CD14-positive monocyte (primary cell): ENCODE results near the gene LIN37. TPM values are rescaled to one million over a fixed set of nuclear protein-coding genes. Genes with fewer than 3 reads are reported as not detected.

Experiments
- DNase-seq, 3 donors: peaks; one replicate each; pipeline ENCODE4 v3.0.0-alpha.2; 2011 to 2022
- H2AFZ ChIP-seq: 2 replicates; pipeline ENCODE4 v1.6.0; 2012; ENCODE audit warnings: mild to moderate bottlenecking, low read depth, low read length, inconsistent platforms; ENCODE audit not compliant: insufficient read depth, poor library complexity, severe bottlenecking
- H3K27ac ChIP-seq, 2 donors: 1 replicate in 1 of 2; 2 replicates in 1 of 2; pipeline ENCODE4 v1.5.1; 2012 to 2013; ENCODE audit warnings: low read length in 2 of 2, control low read depth in 1 of 2, inconsistent platforms in 1 of 2, low read depth in 1 of 2, mild to moderate bottlenecking in 1 of 2
- H3K27me3 ChIP-seq, 2 donors: one replicate each; pipeline versions ENCODE4 v1.6.0 to v1.6.1; 2011 to 2013; ENCODE audit warnings: low read length in 2 of 2; ENCODE audit not compliant: control insufficient read depth in 2 of 2, insufficient read depth in 2 of 2
- H3K36me3 ChIP-seq, 2 donors: replicated peaks in 1 of 2; 1 replicate in 1 of 2; 2 replicates in 1 of 2; pipeline versions ENCODE4 v1.5.1 to v1.6.1; 2012 to 2013; ENCODE audit warnings: low read length in 2 of 2, control low read depth in 1 of 2, inconsistent platforms in 1 of 2, mild to moderate bottlenecking in 1 of 2; ENCODE audit not compliant: insufficient read depth in 2 of 2, control insufficient read depth in 1 of 2
- H3K4me1 ChIP-seq, 2 donors: 1 replicate in 1 of 2; 2 replicates in 1 of 2; pipeline versions ENCODE4 v1.5.1 to v1.6.1; 2012 to 2013; ENCODE audit warnings: low read length in 2 of 2, control low read depth in 1 of 2, inconsistent platforms in 1 of 2, mild to moderate bottlenecking in 1 of 2, moderate library complexity in 1 of 2; ENCODE audit not compliant: insufficient read depth in 2 of 2, control insufficient read depth in 1 of 2
- H3K4me2 ChIP-seq: replicated peaks from 2 replicates; pipeline ENCODE3; 2012; ENCODE audit warnings: low read length, moderate library complexity, mild to moderate bottlenecking; ENCODE audit not compliant: poor library complexity, severe bottlenecking; ENCODE audit errors: extremely low read depth
- H3K4me3 ChIP-seq, 3 experiments: fragments of 200-600 bp in 1 of 3; sonication (generic) in 1 of 3; replicated peaks in 1 of 3; 1 replicate in 2 of 3; 2 replicates in 1 of 3; pipeline ENCODE4 v1.5.1; 2011 to 2013; ENCODE audit warnings: low read length in 3 of 3, mild to moderate bottlenecking in 3 of 3, control low read depth in 2 of 3, low read depth in 2 of 3, inconsistent platforms in 1 of 3, moderate library complexity in 1 of 3
- H3K79me2 ChIP-seq: 2 replicates; pipeline ENCODE4 v1.6.0; 2012; ENCODE audit warnings: mild to moderate bottlenecking, control low read depth, inconsistent platforms, low read length, moderate library complexity; ENCODE audit not compliant: insufficient read depth
- H3K9ac ChIP-seq: 2 replicates; pipeline ENCODE4 v1.6.0; 2017; ENCODE audit warnings: low read length, mild to moderate bottlenecking; ENCODE audit not compliant: insufficient read depth, poor library complexity, severe bottlenecking
- H3K9me3 ChIP-seq, 2 donors: replicated peaks in 1 of 2; 1 replicate in 1 of 2; 2 replicates in 1 of 2; pipeline versions ENCODE4 v1.5.1 to v1.6.1; 2012 to 2013; ENCODE audit warnings: low read length in 2 of 2, control low read depth in 1 of 2; ENCODE audit not compliant: control insufficient read depth in 1 of 2, insufficient read depth in 1 of 2
- H4K20me1 ChIP-seq: 2 replicates; pipeline ENCODE4 v1.6.0; 2012; ENCODE audit warnings: mild to moderate bottlenecking, low read length, control low read depth, moderate library complexity; ENCODE audit not compliant: insufficient read depth
- H3K27ac Mint-ChIP-seq, 7 donors: one replicate each; pipeline ENCODE4 v1.8.0; 2020; ENCODE audit warnings: mild to moderate bottlenecking in 7 of 7, mixed read lengths in 7 of 7, moderate library complexity in 6 of 7, inconsistent platforms in 2 of 7
- H3K27me3 Mint-ChIP-seq, 3 donors: one replicate each; pipeline ENCODE4 v1.8.0; 2021 to 2022; ENCODE audit warnings: low read depth in 3 of 3, mild to moderate bottlenecking in 3 of 3, mixed read lengths in 3 of 3, moderate library complexity in 3 of 3, inconsistent platforms in 1 of 3
- H3K36me3 Mint-ChIP-seq, 2 donors: one replicate each; pipeline ENCODE4 v1.8.0; 2020; ENCODE audit warnings: mixed read lengths in 2 of 2, inconsistent platforms in 1 of 2, mild to moderate bottlenecking in 1 of 2
- H3K4me1 Mint-ChIP-seq: one replicate; pipeline ENCODE4 v1.8.0; 2020; ENCODE audit warnings: mild to moderate bottlenecking, mixed read lengths
- H3K4me3 Mint-ChIP-seq, 2 donors: one replicate each; pipeline ENCODE4 v1.8.0; 2020; ENCODE audit warnings: mild to moderate bottlenecking in 2 of 2, mixed read lengths in 2 of 2, moderate library complexity in 1 of 2
- H3K9me3 Mint-ChIP-seq, 7 donors: one replicate each; pipeline ENCODE4 v1.8.0; 2020 to 2022; ENCODE audit warnings: mixed read lengths in 7 of 7, mild to moderate bottlenecking in 6 of 7, moderate library complexity in 6 of 7, inconsistent platforms in 2 of 7
- WGBS: methylation state at CpG from one replicate; pipeline ENCODE4 v1.1.5; 2013; ENCODE audit warnings: missing lambda C conversion rate; ENCODE audit not compliant: insufficient coverage; 5-methylcytosine and 5-hydroxymethylcytosine counted together
- intact Hi-C, 2 donors: fragments of 100-400 bp; cut with micrococcal nuclease; formaldehyde crosslinking; loops; one replicate each; pipeline versions ENCODE4 v1.15.0 to v1.15.1; 2023
- polyA plus RNA-seq, 3 donors: library from polyadenylated mRNA; depleted of rRNA in 1 of 3; unstranded in 2 of 3; stranded (reverse) in 1 of 3; fragments of 300-500 nt in 2 of 3; fragments of >200 nt in 1 of 3; fragmentation: Illumina TruSeq in 2 of 3; gene quantifications; 1 replicate in 2 of 3; 2 replicates in 1 of 3; pipeline ENCODE4 v1.2.3, GENCODE V29; 2012 to 2021
- TF ChIP-seq, protein P1 (sequence below): fragments of 200-600 bp; IDR thresholded peaks from one replicate; pipeline ENCODE4 v1.8.0; 2022; ENCODE audit warnings: antibody characterized with exemption, mild to moderate bottlenecking

The LIN37 gene
- polyA plus RNA-seq, 3 donors: 5.6 to 28.6 (median 7.2) TPM

DNA sequence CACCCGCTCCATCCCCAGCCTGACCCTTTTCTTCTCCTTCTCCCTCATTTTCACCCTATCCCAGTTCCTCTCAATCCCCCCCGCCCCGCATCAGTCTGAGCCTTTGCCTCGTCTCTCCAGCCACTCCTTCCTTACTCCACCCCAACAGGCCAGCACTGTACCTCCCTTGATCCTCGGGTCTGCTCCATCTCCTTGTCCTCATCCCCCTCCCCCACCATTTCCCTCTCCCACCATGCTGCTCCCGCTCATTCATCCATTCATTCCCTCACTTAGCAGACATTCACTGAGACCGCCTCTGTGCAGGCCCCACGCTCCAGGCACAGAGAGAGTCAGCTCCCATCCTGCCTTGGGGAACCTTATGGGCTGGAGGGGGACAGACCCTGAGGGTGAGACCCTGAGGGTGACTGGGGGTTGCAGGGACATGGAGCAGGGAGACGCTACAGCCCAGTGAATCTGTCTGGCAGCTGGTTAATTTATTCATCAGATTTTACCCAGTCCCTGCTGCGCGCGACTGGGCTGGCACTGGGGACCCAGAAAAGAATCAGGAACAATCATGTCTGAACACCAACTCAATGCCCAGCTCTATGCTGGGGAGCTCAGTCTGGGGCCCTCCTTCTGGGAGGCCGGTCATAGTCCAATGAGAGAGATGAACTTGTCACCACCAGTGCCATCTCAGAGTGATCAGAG, 27.9 kb downstream of the LIN37 start:
- peak overlapping the region; percentile 80 for H2AFZ ChIP-seq

DNA sequence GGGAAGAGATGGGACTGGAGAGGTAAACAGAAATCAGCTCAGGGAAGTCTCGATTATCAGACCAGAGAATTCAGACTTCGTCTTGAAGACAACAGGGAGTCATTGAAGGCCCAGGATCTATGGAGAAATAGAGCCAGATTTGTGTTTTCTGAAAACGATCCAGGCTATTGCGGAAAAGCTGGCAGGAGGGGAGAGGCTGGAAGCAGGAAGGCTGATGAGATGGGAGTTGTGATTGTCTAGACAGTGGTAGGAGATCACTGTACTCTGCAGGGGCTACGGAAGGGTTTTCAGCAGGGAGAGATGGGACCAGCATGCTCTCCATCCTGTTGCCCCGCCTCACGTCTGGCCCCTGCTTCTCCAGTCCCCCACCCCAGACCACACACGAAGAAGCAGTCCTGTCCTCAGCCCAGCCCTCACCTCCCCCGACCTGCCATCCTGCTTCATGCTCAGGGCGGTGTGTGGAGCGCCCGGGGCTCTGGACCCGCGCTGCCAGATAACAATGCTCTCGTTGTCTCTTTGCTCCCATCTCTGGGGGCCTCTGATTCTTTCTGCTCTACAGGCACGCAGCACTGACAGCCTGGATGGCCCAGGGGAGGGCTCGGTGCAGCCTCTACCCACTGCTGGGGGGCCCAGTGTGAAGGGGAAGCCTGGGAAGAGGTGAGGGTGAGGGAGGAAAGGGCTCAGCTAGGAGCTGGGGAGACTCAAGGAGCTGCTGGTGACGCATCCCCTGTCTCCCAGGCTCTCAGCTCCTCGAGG, 28.9 kb downstream of the LIN37 start:
- Histone ChIP-seq H3K79me2 (peaks cover 20% of the 10 kb centered on the region), H3K9me3 (no peaks in the 10 kb centered on the region), H3K9ac (no peak overlapping the region), H3K4me3 (no peak overlapping the region), H3K4me1 (peaks cover 14 to 19% of the 10 kb centered on the region in 2 donors), H3K36me3 (peaks cover 16 to 22% of the 10 kb centered on the region in 2 donors), H2AFZ (no peak overlapping the region), H4K20me1 (no peaks in the 10 kb centered on the region), H3K27me3 (no peaks in the 10 kb centered on the region), H3K27ac (no peak overlapping the region), H3K4me2 (no peak overlapping the region)
- Mint-ChIP-seq H3K9me3 (no peaks in the 10 kb centered on the region), H3K4me3 (no peak overlapping the region), H3K27me3 (peaks cover 0 to 5% (median 4%) of the 10 kb centered on the region in 3 donors), H3K36me3 (peaks cover 19 to 35% of the 10 kb centered on the region in 2 donors), H3K4me1 (peaks cover 23% of the 10 kb centered on the region), H3K27ac (no peak overlapping the region)
- TF ChIP-seq, protein P1, sequence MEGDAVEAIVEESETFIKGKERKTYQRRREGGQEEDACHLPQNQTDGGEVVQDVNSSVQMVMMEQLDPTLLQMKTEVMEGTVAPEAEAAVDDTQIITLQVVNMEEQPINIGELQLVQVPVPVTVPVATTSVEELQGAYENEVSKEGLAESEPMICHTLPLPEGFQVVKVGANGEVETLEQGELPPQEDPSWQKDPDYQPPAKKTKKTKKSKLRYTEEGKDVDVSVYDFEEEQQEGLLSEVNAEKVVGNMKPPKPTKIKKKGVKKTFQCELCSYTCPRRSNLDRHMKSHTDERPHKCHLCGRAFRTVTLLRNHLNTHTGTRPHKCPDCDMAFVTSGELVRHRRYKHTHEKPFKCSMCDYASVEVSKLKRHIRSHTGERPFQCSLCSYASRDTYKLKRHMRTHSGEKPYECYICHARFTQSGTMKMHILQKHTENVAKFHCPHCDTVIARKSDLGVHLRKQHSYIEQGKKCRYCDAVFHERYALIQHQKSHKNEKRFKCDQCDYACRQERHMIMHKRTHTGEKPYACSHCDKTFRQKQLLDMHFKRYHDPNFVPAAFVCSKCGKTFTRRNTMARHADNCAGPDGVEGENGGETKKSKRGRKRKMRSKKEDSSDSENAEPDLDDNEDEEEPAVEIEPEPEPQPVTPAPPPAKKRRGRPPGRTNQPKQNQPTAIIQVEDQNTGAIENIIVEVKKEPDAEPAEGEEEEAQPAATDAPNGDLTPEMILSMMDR: no peak
- intact Hi-C loops: loop anchor here in 1 of 2 donors (5.0 to 10.0 kb wide), 3 partner anchors 35 to 278 kb away; partner anchors contain the start of genes IGFLR1, THAP8 and WDR62
- WGBS: 91% methylated on average over 14 of the region's 19 CpGs
- no peak for DNase-seq

More for the DNA sequence above, 27.9 kb downstream of the LIN37 start:
- H3K4me3 ChIP-seq: peak overlapping the region; percentile 63 to 80 (median 73)
- no peak for DNase-seq
- Mint-ChIP-seq H3K4me1 (peaks cover 23% of the 10 kb centered on the region), H3K4me3 (peak overlapping the region; percentile 76 to 84), H3K36me3 (peaks cover 14 to 26% of the 10 kb centered on the region in 2 donors), H3K27ac (peak overlapping the region in 4 of 7 donors; percentile 21 to 59 (median 36)), H3K9me3 (no peaks in the 10 kb centered on the region), H3K27me3 (peaks cover 0 to 5% (median 4%) of the 10 kb centered on the region in 3 donors)
- no peaks in the 10 kb centered on the region for H3K9me3 ChIP-seq
- 68% methylated on average over 11 of the region's 13 CpGs for WGBS
- H3K79me2 ChIP-seq: peaks cover 20% of the 10 kb centered on the region
- H3K4me1 ChIP-seq: peaks cover 14 to 19% of the 10 kb centered on the region in 2 donors
- no peaks in the 10 kb centered on the region for H4K20me1 ChIP-seq
- H3K27me3 ChIP-seq: no peaks in the 10 kb centered on the region
- peak overlapping the region; percentile 56 for H3K9ac ChIP-seq
- peak overlapping the region in 1 of 2 donors; percentile 45 for H3K27ac ChIP-seq
- intact Hi-C loops: loop anchor here in 1 of 2 donors (5.0 to 10.0 kb wide), 3 partner anchors 34 to 279 kb away; partner anchors contain the start of genes IGFLR1, THAP8 and WDR62
- H3K36me3 ChIP-seq: peaks cover 11 to 12% of the 10 kb centered on the region in 2 donors
- TF ChIP-seq, protein P1: no peak
- peak overlapping the region; percentile 87 for H3K4me2 ChIP-seq
